SK-N-SH treated with all-trans-retinoic acid at 6 μM for 48 hours (cell line): ENCODE measurements around the gene SRRM3.

Experiments used
- ARNTL ChIP-seq: fragments of 450-650 bp; formaldehyde crosslinking; IDR thresholded peaks from 2 replicates; pipeline ENCODE4 v1.5.0; 2020; ENCODE audit warnings: low read depth, mild to moderate bottlenecking, moderate library complexity, borderline replicate concordance
- BACH2 ChIP-seq: fragments of 250-450 bp; sonication (Bioruptor Pico); IDR thresholded peaks from 2 replicates; pipeline ENCODE4 v1.9.0; 2021; ENCODE audit warnings: mild to moderate bottlenecking, borderline replicate concordance
- RARB ChIP-seq: fragments of 250-450 bp; sonication (Bioruptor Pico); IDR thresholded peaks from 2 replicates; pipeline ENCODE4 v1.8.0; 2021; ENCODE audit warnings: mild to moderate bottlenecking, moderate library complexity
- SNAI2 ChIP-seq: fragments of 250-450 bp; sonication (Bioruptor Pico); IDR thresholded peaks from 2 replicates; pipeline ENCODE4 v1.5.0; 2020; ENCODE audit warnings: mild to moderate bottlenecking, moderate library complexity
- TCF4 ChIP-seq: fragments of 250-450 bp; sonication (Bioruptor Pico); IDR thresholded peaks from 2 replicates; pipeline ENCODE4 v1.8.0; 2021; ENCODE audit warnings: mild to moderate bottlenecking, moderate library complexity, borderline replicate concordance
- ZFP30 ChIP-seq: fragments of 450-650 bp; formaldehyde crosslinking; IDR thresholded peaks from 2 replicates; pipeline ENCODE4 v1.5.0; 2022; ENCODE audit warnings: mild to moderate bottlenecking, moderate library complexity
- ZNF70 ChIP-seq: fragments of 450-650 bp; formaldehyde crosslinking; IDR thresholded peaks from 2 replicates; pipeline ENCODE4 v1.5.0; 2020; ENCODE audit warnings: mild to moderate bottlenecking, moderate library complexity
- ZNF8 ChIP-seq: fragments of 450-650 bp; formaldehyde crosslinking; IDR thresholded peaks from 2 replicates; pipeline ENCODE4 v1.5.0; 2020; ENCODE audit warnings: mild to moderate bottlenecking, moderate library complexity
- TF ChIP-seq, protein P1 (sequence below): fragments of 250-450 bp; sonication (Bioruptor Pico); IDR thresholded peaks from 2 replicates; pipeline ENCODE4 v1.8.0; 2020; ENCODE audit warnings: mild to moderate bottlenecking, moderate library complexity, borderline replicate concordance

DNA sequence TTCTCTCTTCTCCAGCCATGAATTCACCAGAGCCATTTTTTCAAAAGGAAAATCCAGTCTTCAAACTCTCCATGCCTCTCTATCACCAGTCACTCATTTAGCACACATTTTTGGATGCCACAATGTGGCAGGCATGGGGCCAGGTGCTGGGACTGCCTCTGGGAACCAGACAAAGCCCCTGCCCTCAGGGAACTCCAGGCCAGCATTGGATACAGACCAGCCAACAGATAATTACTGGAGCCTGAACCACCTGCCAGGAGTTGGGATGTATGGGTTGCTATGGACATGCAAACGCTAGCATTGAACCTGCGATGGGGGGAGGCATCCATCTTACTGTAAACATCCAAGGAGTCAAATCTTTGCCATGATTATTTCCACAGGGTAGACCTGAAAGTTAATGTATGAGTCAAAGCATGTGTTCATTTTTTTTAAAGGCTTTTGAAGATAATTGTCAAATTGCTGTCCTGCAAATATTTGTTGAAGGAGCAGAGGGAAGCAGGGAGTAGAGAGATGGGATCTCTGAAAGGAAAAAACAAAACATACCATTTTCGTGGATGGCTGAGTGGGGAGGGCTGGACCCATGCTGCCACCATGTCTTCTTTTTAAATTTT is 43.2 kb downstream of the SRRM3 start:
- TF ChIP-seq, protein P1, sequence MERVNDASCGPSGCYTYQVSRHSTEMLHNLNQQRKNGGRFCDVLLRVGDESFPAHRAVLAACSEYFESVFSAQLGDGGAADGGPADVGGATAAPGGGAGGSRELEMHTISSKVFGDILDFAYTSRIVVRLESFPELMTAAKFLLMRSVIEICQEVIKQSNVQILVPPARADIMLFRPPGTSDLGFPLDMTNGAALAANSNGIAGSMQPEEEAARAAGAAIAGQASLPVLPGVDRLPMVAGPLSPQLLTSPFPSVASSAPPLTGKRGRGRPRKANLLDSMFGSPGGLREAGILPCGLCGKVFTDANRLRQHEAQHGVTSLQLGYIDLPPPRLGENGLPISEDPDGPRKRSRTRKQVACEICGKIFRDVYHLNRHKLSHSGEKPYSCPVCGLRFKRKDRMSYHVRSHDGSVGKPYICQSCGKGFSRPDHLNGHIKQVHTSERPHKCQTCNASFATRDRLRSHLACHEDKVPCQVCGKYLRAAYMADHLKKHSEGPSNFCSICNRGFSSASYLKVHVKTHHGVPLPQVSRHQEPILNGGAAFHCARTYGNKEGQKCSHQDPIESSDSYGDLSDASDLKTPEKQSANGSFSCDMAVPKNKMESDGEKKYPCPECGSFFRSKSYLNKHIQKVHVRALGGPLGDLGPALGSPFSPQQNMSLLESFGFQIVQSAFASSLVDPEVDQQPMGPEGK: no peak
- TF ChIP-seq TCF4 (CRISPR knock-in tag) (0 out of 2 replicates have a peak, but pooled peaks have one; percentile 21), RARB (CRISPR knock-in tag) (no peak), ARNTL (no peak), ZNF8 (CRISPR knock-in tag) (no peak), BACH2 (CRISPR knock-in tag) (no peak), ZFP30 (no peak), ZNF70 (CRISPR knock-in tag) (no peak), SNAI2 (CRISPR knock-in tag) (no peak)
